ENCODE measurements around the gene MYMX.
"Not testable (repeated sequence)": the region's sequence is repeated elsewhere in the genome, so short reads cannot be mapped to it uniquely, and the experiment has no call there.

The MYMX gene

DNA sequence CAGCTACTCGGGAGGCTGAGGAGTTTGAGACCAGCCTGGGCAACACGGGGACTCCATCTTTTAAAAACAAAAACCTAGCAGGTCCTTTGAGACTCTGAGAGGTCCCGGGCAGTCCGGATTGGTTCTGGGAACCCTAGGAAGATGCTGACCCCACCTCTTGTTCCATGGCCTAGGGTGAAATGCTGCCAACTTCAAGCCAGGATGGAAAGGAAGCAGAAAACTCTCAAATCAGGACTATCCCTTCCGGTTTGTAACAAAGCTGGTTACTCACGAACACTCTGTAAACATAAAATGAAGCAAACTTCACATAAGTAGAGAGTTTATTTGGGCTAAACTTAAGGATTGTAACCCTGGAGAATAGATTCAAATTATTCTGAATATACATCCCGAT is 30.1 kb upstream of the MYMX start:
- DNase-seq (ENCODE audit: low read depth in 2 of 2): no peak

DNA sequence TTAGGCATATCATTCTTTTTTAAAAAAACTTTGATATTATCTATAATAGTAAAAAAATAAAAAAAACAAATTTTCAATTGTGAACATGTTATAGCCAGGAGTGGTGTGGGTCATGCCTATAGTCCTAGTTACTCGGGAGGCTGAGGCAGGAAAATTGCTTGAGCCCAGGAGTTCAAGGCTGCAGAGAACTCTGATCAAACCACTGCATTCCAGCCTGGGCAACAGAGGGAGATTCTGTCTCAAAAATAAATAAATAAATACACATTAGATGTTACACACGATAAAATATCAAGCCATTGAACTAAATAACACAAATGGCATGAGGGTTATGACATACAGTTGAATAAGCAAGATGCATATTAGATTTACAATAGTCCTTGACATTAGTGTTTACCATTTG is 27.9 kb upstream of the MYMX start:
- no peak for DNase-seq (ENCODE audit: low read depth in 2 of 2)

DNA sequence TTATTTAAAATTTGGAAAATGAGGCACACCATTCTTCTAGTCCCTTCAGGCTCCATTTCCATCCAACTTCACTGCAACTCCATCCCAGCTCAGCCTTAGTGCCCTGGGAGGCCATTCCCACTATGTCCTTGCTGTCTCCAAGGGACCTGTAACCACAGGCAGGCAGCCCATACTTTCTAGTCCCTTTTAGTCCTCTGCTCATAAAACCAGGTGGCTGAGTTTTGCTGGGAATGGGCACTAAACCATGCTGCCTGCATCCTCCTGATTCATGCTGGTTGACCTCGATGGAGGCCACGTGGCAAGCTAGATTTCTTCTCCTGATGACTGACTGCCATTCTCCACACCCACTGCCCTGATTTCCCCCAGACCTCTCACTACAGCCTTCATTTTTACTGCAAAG is 27.5 kb upstream of the MYMX start:
- DNase-seq (ENCODE audit: low read depth in 2 of 2): no peak

DNA sequence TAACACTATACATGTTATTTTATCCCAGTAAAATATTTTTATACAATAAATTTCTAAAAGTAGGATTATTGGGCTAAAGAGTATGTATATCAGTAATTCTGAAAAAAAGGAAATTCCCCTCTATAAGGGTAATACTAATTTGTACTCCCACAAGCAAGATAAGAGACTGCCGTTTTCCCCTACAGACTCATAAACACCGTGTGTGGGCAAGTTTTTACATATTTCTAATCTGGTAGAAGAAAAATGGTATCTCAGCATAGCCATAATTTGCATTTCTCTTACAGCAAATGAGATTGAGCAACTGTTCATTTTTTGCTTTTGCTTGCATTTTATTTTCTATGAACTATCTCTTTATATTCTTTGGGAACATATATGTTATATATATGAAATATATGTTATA is 26.0 kb upstream of the MYMX start:
- DNase-seq (ENCODE audit: low read depth in 2 of 2): no peak

GRCh38 chr6:44192428-44193041 is 24.2 kb upstream of the MYMX start:
- DNase-seq (ENCODE audit: low read depth in 2 of 2): no peak

DNA sequence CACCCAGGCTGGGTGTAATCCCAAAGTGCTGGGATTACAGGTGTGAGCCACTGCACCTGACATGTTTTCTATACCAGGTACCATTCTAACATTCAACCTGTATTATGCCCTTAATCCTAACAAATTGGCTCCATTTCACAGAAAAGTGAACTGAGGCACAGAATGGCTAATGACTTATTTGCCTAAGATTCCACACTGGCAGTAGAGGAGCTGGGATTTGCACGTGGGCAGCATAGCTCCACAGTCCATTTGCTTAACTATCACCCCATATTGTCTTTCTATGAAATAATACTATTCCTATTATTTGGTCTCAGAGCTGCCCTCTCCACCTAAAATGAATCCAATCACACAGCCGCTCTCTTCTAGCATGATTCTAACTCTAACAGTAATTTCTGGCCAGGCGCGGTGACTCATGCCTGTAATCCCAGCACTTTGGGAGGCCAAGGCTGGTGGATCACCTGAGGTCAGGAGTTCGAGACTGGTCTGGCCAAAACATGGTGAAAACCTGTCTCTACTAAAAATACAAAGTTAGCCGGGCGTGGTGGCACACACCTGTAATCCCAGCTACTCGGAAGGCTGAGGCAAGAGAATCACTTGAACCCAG is 23.3 kb upstream of the MYMX start:
- DNase-seq (ENCODE audit: low read depth in 2 of 2): no peak

GRCh38 chr6:44194326-44194725 is 22.4 kb upstream of the MYMX start:
- DNase-seq (ENCODE audit: low read depth in 2 of 2): no peak

DNA sequence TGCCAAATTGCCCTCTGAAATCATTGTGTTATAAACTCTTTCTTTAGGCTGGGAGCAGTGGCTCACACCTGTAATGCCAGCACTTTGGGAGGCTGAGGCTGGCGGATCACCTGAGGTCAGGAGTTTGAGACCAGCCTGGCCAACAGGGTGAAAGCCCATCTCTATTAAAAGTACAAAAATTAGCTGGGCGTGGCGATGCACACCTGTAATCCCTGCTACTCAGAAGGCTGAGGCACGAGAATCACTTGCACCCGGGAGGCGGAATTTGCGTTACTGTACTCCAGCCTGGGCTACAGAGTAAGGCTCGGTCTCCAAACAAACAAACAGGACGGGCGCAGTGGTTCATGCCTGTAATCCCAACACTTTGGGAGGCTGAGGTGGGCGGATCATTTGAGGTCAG is 20.4 kb upstream of the MYMX start:
- not testable (repeated sequence) for DNase-seq (ENCODE audit: low read depth in 2 of 2)

GRCh38 chr6:44198684-44199083 is 18.0 kb upstream of the MYMX start:
- no peak for DNase-seq (ENCODE audit: low read depth in 2 of 2)

DNA sequence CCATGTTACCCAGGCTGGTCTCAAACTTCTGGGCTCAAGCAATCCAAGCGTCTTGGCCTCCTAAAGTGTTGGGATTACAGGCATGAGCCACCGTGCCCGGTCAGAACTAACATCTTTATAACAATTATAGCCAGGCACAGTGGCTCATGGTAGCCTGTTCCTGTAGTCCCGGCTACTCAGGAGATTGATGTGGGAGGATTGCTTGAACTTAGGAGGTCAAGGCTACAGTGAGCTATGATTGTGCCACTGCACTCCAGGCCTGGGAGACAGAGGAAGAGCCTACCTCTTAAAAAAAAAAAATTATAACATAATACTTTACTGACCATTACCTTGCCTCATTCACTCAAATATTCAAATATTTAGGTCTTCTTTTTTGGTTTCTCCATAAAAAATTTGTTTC is 16.8 kb upstream of the MYMX start:
- DNase-seq (ENCODE audit: low read depth in 2 of 2): no peak

- no peak for DNase-seq (ENCODE audit: low read depth in 2 of 2)
Measured at GRCh38 chr6:44201200-44201599, 15.5 kb upstream of the MYMX start.

DNA sequence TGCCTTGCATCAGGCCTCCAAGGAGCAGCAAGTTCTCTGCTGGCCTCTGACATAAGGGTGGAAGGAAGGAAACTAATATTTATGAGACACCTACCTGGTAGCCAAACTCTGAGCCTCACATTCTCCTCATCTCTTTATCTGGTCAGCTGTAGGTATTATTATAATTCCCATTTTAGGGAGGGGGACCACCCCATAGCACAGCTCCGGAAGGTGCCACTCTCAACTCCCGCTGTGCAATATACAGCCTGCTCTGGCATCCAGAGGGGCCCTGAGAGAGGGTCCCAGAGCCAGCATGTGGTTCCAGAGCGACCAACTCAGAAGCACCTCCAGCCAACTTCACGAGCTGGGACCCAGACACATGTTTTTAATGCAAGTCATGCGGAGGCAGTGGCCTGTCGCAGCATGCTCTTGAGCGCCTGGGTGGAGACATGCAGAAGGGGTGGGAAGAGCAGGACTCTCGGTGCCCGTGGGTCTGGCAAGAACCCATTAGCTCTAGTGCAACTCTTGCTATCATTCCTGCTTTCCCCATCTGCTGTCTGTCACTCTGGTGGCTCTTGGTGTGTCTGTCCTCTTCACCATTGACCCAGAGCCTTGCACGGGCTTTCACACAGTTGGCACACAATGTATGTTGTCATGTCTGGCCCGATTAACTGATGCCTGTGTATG is 15.0 kb upstream of the MYMX start:
- no peak for DNase-seq (ENCODE audit: low read depth in 2 of 2)

GRCh38 chr6:44202332-44202971 is 14.3 kb upstream of the MYMX start:
- DNase-seq (ENCODE audit: low read depth in 2 of 2): no peak

DNA sequence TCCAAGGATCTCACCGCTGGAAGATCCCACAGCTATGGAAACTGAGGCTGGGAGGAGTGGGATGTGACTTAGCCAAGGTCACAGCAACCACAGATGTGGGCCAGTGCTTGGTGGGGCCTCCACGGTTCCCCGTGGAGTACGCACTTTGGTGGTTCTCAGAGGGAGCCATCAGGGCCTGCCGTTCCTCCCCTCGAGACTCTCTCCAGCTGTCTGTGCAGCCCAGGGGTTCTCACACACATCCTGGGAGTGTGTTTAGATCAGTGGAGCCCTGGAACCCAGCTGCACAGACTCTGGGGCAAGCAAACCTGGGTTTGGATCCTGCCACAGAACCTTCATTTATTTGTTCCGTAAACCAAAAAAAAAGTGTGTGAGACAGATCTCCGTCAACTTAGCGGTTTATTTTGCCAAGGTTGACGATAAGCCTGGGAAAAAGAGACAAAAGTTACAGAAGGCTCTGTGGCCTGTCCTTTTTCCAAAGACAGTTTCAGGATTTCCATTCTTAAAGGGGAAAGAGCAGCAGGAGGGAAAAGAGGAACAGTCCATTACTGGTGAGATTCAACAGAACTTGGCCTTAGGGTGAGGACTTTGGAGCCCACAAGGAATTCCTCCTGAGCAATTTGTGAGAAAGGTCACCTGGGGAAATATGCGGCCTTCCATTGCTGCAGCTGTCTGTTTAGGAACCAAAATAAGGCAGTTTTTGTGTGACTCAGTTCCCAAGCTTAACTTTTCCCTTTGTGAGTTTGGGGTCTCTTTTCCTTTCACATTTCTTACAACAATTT is 13.6 kb upstream of the MYMX start:
- no peak for DNase-seq (ENCODE audit: low read depth in 2 of 2)

GRCh38 chr6:44203955-44204354 is 12.8 kb upstream of the MYMX start:
- no peak for DNase-seq (ENCODE audit: low read depth in 2 of 2)

- DNase-seq (ENCODE audit: low read depth in 2 of 2): no peak
Measured at GRCh38 chr6:44207966-44208365, 8.8 kb upstream of the MYMX start.

DNA sequence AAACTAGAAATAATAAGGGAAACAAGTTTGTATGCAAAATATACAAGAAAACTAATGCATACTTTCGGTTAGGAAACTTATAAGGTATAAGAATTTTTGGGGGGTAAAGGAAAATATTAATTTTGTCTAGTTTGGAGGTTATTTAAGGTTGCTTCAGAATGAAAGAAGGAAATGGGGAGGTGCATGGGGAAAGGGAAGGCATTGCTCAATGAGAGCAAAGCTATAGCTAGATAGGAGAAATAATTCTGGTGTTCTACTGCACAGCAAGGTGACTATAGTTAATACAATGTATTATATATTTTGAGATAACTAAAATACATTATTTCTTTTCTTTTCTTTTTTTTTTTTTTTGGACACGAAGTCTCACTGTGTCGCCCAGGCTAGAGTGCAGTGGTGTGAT is 5.4 kb upstream of the MYMX start:
- no peak for DNase-seq (ENCODE audit: low read depth in 2 of 2)

DNA sequence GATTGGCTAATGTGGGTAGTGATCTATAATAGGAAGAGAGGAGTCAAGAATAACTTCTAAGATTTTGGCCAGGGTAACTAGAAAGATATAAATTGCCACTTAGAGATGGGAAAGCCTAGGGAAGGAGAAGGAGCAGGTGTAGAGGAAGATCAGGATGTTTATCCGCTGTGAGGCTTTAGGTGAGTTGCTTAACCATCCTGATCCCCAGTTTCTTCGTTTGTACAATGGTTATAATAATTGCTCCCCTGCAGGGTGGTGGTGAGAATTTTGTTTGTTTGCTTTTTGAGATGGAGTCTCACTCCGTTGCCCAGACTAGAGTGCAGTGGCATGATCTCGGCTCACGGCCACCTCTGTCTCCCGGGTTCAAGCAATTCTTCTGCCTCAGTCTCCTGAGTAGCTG is 2.4 kb upstream of the MYMX start:
- DNase-seq (ENCODE audit: low read depth in 2 of 2): no peak

DNA sequence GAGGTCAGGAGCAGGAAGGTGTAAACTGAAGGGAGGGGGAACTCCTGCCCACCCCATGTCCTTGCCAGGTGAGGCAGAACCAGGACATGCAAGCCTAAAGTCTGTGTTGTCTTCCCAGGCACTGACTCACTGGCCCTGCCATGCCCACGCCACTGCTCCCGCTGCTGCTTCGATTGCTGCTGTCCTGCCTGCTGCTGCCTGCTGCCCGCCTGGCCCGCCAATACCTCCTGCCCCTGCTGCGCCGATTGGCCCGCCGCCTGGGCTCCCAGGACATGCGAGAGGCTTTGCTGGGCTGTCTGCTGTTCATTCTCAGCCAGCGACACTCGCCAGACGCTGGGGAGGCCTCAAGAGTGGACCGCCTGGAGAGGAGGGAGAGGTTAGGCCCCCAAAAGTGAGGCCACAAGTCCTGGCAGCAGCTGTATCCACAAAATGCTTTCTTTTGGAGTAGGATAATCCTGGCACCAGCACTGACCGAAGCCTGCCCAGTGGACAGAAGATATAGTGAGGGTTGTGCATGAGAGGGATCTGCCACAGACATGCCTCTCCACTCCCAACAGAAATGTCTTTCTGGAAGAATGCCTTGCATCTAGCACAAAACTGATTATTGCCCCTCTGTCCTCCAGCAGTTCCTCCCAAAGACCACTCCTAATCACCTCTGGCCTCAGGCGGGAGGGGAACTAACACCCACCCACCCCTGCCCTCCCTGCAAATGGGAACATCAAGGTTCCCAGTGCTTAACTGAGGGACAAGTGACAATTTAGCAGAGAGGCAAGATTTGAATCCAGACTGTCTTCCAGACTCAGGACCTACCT is 812 bp downstream of the MYMX start:
- DNase-seq (ENCODE audit: low read depth in 2 of 2): no peak

GRCh38 chr6:44219053-44219814 is 2.5 kb downstream of the MYMX start:
- DNase-seq (ENCODE audit: low read depth in 2 of 2): peak in 1 of 2 donors; percentile 15
